Activated naive CD8-positive, alpha-beta T cell treated with anti-CD3 and anti-CD28 coated beads for 36 hours (primary cell): ENCODE results near the gene RCBTB2. TPM values are rescaled to one million over a fixed set of nuclear protein-coding genes. Genes with fewer than 3 reads are reported as not detected.

ENCODE experiments used
- DNase-seq: peaks from one replicate; pipeline ENCODE4 v3.0.0; 2021
- H3K27ac Mint-ChIP-seq: one replicate; pipeline ENCODE4 v1.8.0; 2022; ENCODE audit warnings: mild to moderate bottlenecking, moderate library complexity, mixed read lengths
- H3K27me3 Mint-ChIP-seq: one replicate; pipeline ENCODE4 v1.8.0; 2022; ENCODE audit warnings: mild to moderate bottlenecking, mixed read lengths
- H3K36me3 Mint-ChIP-seq: one replicate; pipeline ENCODE4 v1.8.0; 2021; ENCODE audit warnings: mild to moderate bottlenecking, mixed read lengths
- H3K4me1 Mint-ChIP-seq: one replicate; pipeline ENCODE4 v1.8.0; 2021; ENCODE audit warnings: mixed read lengths
- H3K4me3 Mint-ChIP-seq: one replicate; pipeline ENCODE4 v1.8.0; 2022; ENCODE audit warnings: mild to moderate bottlenecking, moderate library complexity, mixed read lengths
- H3K9me3 Mint-ChIP-seq: one replicate; pipeline ENCODE4 v1.8.0; 2022; ENCODE audit warnings: mixed read lengths
- total RNA-seq, 2 experiments: library from RNA; stranded (reverse); gene quantifications; one replicate each; pipeline ENCODE4 v1.2.3, GENCODE V29; 2021

Gene RCBTB2
- total RNA-seq, 2 experiments from 2014 or later = 1.9 to 2.4 TPM

GRCh38 chr13:48526286-48526685 is 6.6 kb downstream of the RCBTB2 start:
- peaks cover 7% of the 10 kb centered on the region for H3K4me1 Mint-ChIP-seq
- H3K27me3 Mint-ChIP-seq = no peaks in the 10 kb centered on the region
- no peaks in the 10 kb centered on the region for H3K36me3 Mint-ChIP-seq
- H3K9me3 Mint-ChIP-seq = no peaks in the 10 kb centered on the region
- DNase-seq = no peak
- H3K27ac Mint-ChIP-seq = no peak overlapping the region
- no peak overlapping the region for H3K4me3 Mint-ChIP-seq

GRCh38 chr13:48518083-48518482 is 14.8 kb downstream of the RCBTB2 start:
- no peaks in the 10 kb centered on the region for H3K9me3 Mint-ChIP-seq
- DNase-seq = no peak

GRCh38 chr13:48515732-48516131 is 17.1 kb downstream of the RCBTB2 start:
- no peak overlapping the region for H3K4me3 Mint-ChIP-seq
- no peaks in the 10 kb centered on the region for H3K9me3 Mint-ChIP-seq
- no peaks in the 10 kb centered on the region for H3K36me3 Mint-ChIP-seq
- no peak overlapping the region for H3K27ac Mint-ChIP-seq
- DNase-seq = no peak
- no peaks in the 10 kb centered on the region for H3K27me3 Mint-ChIP-seq
- H3K4me1 Mint-ChIP-seq = no peaks in the 10 kb centered on the region

More at GRCh38 chr13:48518083-48518482, 14.8 kb downstream of the RCBTB2 start:
- H3K27me3 Mint-ChIP-seq = no peaks in the 10 kb centered on the region
- no peak overlapping the region for H3K4me3 Mint-ChIP-seq
- no peaks in the 10 kb centered on the region for H3K36me3 Mint-ChIP-seq
- H3K4me1 Mint-ChIP-seq = no peaks in the 10 kb centered on the region
- H3K27ac Mint-ChIP-seq = no peak overlapping the region

- Mint-ChIP-seq H3K4me1 (peaks cover 4% of the 10 kb centered on the region), H3K27ac (no peak overlapping the region), H3K36me3 (no peaks in the 10 kb centered on the region), H3K4me3 (no peak overlapping the region), H3K27me3 (no peaks in the 10 kb centered on the region), H3K9me3 (no peaks in the 10 kb centered on the region)
- no peak for DNase-seq
These were observed 18.1 kb downstream of the RCBTB2 start for GRCh38 chr13:48514793-48515192.

- no peaks in the 10 kb centered on the region for H3K9me3 Mint-ChIP-seq
- H3K36me3 Mint-ChIP-seq = no peaks in the 10 kb centered on the region
- no peak for DNase-seq
- H3K27me3 Mint-ChIP-seq = no peaks in the 10 kb centered on the region
- no peak overlapping the region for H3K27ac Mint-ChIP-seq
- peaks cover 9% of the 10 kb centered on the region for H3K4me1 Mint-ChIP-seq
- no peak overlapping the region for H3K4me3 Mint-ChIP-seq
These were observed 21.2 kb downstream of the RCBTB2 start for GRCh38 chr13:48511621-48512230.

GRCh38 chr13:48510698-48511097 is 22.2 kb downstream of the RCBTB2 start:
- Mint-ChIP-seq H3K36me3 (peaks cover 5% of the 10 kb centered on the region), H3K9me3 (no peaks in the 10 kb centered on the region), H3K27ac (no peak overlapping the region), H3K4me3 (no peak overlapping the region), H3K27me3 (no peaks in the 10 kb centered on the region), H3K4me1 (peaks cover 19% of the 10 kb centered on the region)
- DNase-seq = no peak

- H3K4me3 Mint-ChIP-seq = no peak overlapping the region
- H3K36me3 Mint-ChIP-seq = peaks cover 10% of the 10 kb centered on the region
- H3K4me1 Mint-ChIP-seq = peaks cover 41% of the 10 kb centered on the region
- H3K9me3 Mint-ChIP-seq = no peaks in the 10 kb centered on the region
- no peak overlapping the region for H3K27ac Mint-ChIP-seq
- no peaks in the 10 kb centered on the region for H3K27me3 Mint-ChIP-seq
- DNase-seq = no peak
These were observed 24.9 kb downstream of the RCBTB2 start for GRCh38 chr13:48508011-48508410.

- no peak overlapping the region for H3K27ac Mint-ChIP-seq
- no peak for DNase-seq
- no peaks in the 10 kb centered on the region for H3K9me3 Mint-ChIP-seq
- H3K4me1 Mint-ChIP-seq = peaks cover 41% of the 10 kb centered on the region
- H3K36me3 Mint-ChIP-seq = peaks cover 10% of the 10 kb centered on the region
- H3K4me3 Mint-ChIP-seq = no peak overlapping the region
- H3K27me3 Mint-ChIP-seq = no peaks in the 10 kb centered on the region
These were observed 25.9 kb downstream of the RCBTB2 start for GRCh38 chr13:48507021-48507420.

- peak overlapping the region; percentile 7 for H3K4me3 Mint-ChIP-seq
- no peaks in the 10 kb centered on the region for H3K27me3 Mint-ChIP-seq
- peaks cover 41% of the 10 kb centered on the region for H3K4me1 Mint-ChIP-seq
- no peak for DNase-seq
- peak overlapping the region; percentile 96 for H3K27ac Mint-ChIP-seq
- H3K9me3 Mint-ChIP-seq = no peaks in the 10 kb centered on the region
- H3K36me3 Mint-ChIP-seq = peaks cover 10% of the 10 kb centered on the region
These were observed 26.7 kb downstream of the RCBTB2 start for GRCh38 chr13:48506092-48506701.

- Mint-ChIP-seq H3K27me3 (no peaks in the 10 kb centered on the region), H3K9me3 (no peaks in the 10 kb centered on the region), H3K4me1 (peaks cover 45% of the 10 kb centered on the region), H3K27ac (peak overlapping the region; percentile 96), H3K36me3 (peaks cover 10% of the 10 kb centered on the region), H3K4me3 (peak overlapping the region; percentile 36)
- peak; percentile 41 for DNase-seq
These were observed 27.2 kb downstream of the RCBTB2 start for GRCh38 chr13:48505597-48506091.

GRCh38 chr13:48505012-48505411 is 27.9 kb downstream of the RCBTB2 start:
- H3K27ac Mint-ChIP-seq = peak overlapping the region; percentile 96
- peaks cover 46% of the 10 kb centered on the region for H3K4me1 Mint-ChIP-seq
- H3K9me3 Mint-ChIP-seq = no peaks in the 10 kb centered on the region
- peak overlapping the region; percentile 36 for H3K4me3 Mint-ChIP-seq
- DNase-seq = no peak
- H3K27me3 Mint-ChIP-seq = no peaks in the 10 kb centered on the region
- H3K36me3 Mint-ChIP-seq = peaks cover 10% of the 10 kb centered on the region

GRCh38 chr13:48504606-48505005 is 28.3 kb downstream of the RCBTB2 start:
- Mint-ChIP-seq H3K27ac (peak overlapping the region; percentile 96), H3K27me3 (no peaks in the 10 kb centered on the region), H3K9me3 (no peaks in the 10 kb centered on the region), H3K4me3 (no peak overlapping the region), H3K4me1 (peaks cover 44% of the 10 kb centered on the region), H3K36me3 (peaks cover 10% of the 10 kb centered on the region)
- DNase-seq = no peak

GRCh38 chr13:48502601-48503319 is 30.1 kb downstream of the RCBTB2 start:
- DNase-seq = no peak
- Mint-ChIP-seq H3K9me3 (no peaks in the 10 kb centered on the region), H3K4me1 (peaks cover 44% of the 10 kb centered on the region), H3K4me3 (no peak overlapping the region), H3K27me3 (no peaks in the 10 kb centered on the region), H3K27ac (no peak overlapping the region), H3K36me3 (peaks cover 11% of the 10 kb centered on the region)

- DNase-seq = no peak
- Mint-ChIP-seq H3K4me1 (peaks cover 45% of the 10 kb centered on the region), H3K36me3 (peaks cover 11% of the 10 kb centered on the region), H3K9me3 (no peaks in the 10 kb centered on the region), H3K4me3 (no peak overlapping the region), H3K27me3 (no peaks in the 10 kb centered on the region), H3K27ac (no peak overlapping the region)
These were observed 31.2 kb downstream of the RCBTB2 start for GRCh38 chr13:48501705-48502104.

GRCh38 chr13:48500652-48501197 is 32.2 kb downstream of the RCBTB2 start:
- Mint-ChIP-seq H3K36me3 (peaks cover 6% of the 10 kb centered on the region), H3K4me1 (peaks cover 42% of the 10 kb centered on the region), H3K27ac (no peak overlapping the region), H3K27me3 (no peaks in the 10 kb centered on the region), H3K4me3 (no peak overlapping the region), H3K9me3 (no peaks in the 10 kb centered on the region)
- no peak for DNase-seq
